Gastrocnemius medialis (tissue), 4 donors: ENCODE data around the gene MTX2. TPM values are rescaled to one million over a fixed set of nuclear protein-coding genes. Genes with fewer than 3 reads are reported as not detected.

Experiments used
- ATAC-seq, 2 donors: fragments of 150-250 bp; one replicate each; pipeline ENCODE4 v1.9.1; 2016
- DNase-seq, 2 donors: peaks; one replicate each; pipeline ENCODE4 v3.0.0-alpha.2; 2019
- H3K27ac ChIP-seq, 4 donors: fragments of 200-600 bp; sonication (generic); 1 replicate in 1 of 4; 2 replicates in 3 of 4; pipeline ENCODE4 v1.5.1; 2016 to 2018; ENCODE audit warnings: mild to moderate bottlenecking in 2 of 4, moderate library complexity in 1 of 4
- H3K27me3 ChIP-seq, 3 donors: fragments of 200-600 bp; sonication (generic) in 2 of 3; 1 replicate in 1 of 3; 2 replicates in 2 of 3; pipeline versions ENCODE4 v1.5.1 to v1.6.0; 2016 to 2019; ENCODE audit warnings: mild to moderate bottlenecking in 1 of 3, moderate library complexity in 1 of 3
- H3K36me3 ChIP-seq, 2 donors: fragments of 200-600 bp; sonication (generic) in 1 of 2; one replicate each; pipeline ENCODE4 v1.5.1; 2017 to 2018
- H3K4me1 ChIP-seq, 2 donors: fragments of 200-600 bp; sonication (generic) in 1 of 2; one replicate each; pipeline ENCODE4 v1.5.1; 2016 to 2017; ENCODE audit warnings: mild to moderate bottlenecking in 2 of 2
- H3K4me3 ChIP-seq, 4 donors: fragments of 200-600 bp; sonication (generic) in 3 of 4; 1 replicate in 1 of 4; 2 replicates in 3 of 4; pipeline ENCODE4 v1.5.1; 2016 to 2019; ENCODE audit warnings: mild to moderate bottlenecking in 2 of 4
- H3K9me3 ChIP-seq, 3 donors: fragments of 200-600 bp; sonication (generic) in 2 of 3; 1 replicate in 1 of 3; 2 replicates in 2 of 3; pipeline ENCODE4 v1.5.1; 2016 to 2019
- POLR2A ChIP-seq, 2 donors: fragments of 450-650 bp; IDR thresholded peaks; one replicate each; pipeline ENCODE4 v1.6.1; 2017; ENCODE audit warnings: antibody characterized with exemption in 2 of 2, mild to moderate bottlenecking in 2 of 2, moderate library complexity in 2 of 2
- in situ Hi-C, 4 donors: fragments of 200-750 bp; cut with MboI; loops; one replicate each; pipeline versions ENCODE4 v1.15.0 to v1.8.0; 2017; ENCODE audit warnings: low sequenced_read_pairs in 4 of 4
- intact Hi-C: fragments of 100-400 bp; cut with DNase I; formaldehyde crosslinking; loops from one replicate; pipeline ENCODE4 v1.15.1; 2023; ENCODE audit warnings: low total_unique reads
- total RNA-seq, 4 donors: library from RNA; depleted of rRNA; stranded (reverse); fragments of >200 nt; gene quantifications; one replicate each; pipeline versions ENCODE4 v1.1.0 to v1.2.3, GENCODE V29; 2016
- TF ChIP-seq, protein P1 (sequence below), 5 experiments: fragments of 450-650 bp in 3 of 5; fragments of 200-600 bp in 2 of 5; sonication (generic) in 2 of 5; IDR thresholded peaks in 4 of 5; conservative IDR thresholded peaks in 1 of 5; 1 replicate in 4 of 5; 2 replicates in 1 of 5; pipeline ENCODE4 v1.5.1; 2016 to 2019; ENCODE audit warnings: antibody characterized with exemption in 5 of 5, mild to moderate bottlenecking in 3 of 5, moderate library complexity in 3 of 5

MTX2 gene
- total RNA-seq, 4 donors from 2014 or later: 35.8 to 43.3 (median 39.1) TPM

DNA sequence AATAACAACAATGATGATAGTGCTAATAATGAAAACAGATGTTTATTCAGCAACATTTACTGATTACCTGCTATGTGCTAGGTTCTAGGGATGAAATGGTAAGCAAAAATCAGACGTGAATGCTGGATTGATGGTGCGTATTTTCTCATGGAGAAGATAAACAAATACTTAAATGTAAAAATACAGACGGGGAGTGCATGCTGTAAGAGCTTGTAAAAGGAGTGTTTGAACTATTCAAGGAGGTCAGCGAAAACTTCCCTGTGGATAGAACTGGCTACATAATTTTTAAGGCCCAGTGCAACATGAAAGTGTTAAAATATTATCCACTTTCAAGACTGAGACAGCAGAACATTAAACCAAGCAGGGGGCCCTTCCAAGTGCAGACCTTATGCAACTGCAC lies 22.1 kb downstream of the MTX2 start:
- Histone ChIP-seq H3K36me3 (no peaks in the 10 kb centered on the region), H3K27me3 (no peaks in the 10 kb centered on the region), H3K4me3 (no peak overlapping the region), H3K27ac (no peak overlapping the region), H3K9me3 (no peaks in the 10 kb centered on the region), H3K4me1 (peaks cover 41 to 43% of the 10 kb centered on the region in 2 donors)
- no peak for ATAC-seq
- in situ Hi-C loops: no loop called here
- intact Hi-C loops: no loop called here
- no peak for DNase-seq
- no peak for TF ChIP-seq POLR2A (IDR thresholded peaks at IDR 0.05)
- TF ChIP-seq, protein P1, sequence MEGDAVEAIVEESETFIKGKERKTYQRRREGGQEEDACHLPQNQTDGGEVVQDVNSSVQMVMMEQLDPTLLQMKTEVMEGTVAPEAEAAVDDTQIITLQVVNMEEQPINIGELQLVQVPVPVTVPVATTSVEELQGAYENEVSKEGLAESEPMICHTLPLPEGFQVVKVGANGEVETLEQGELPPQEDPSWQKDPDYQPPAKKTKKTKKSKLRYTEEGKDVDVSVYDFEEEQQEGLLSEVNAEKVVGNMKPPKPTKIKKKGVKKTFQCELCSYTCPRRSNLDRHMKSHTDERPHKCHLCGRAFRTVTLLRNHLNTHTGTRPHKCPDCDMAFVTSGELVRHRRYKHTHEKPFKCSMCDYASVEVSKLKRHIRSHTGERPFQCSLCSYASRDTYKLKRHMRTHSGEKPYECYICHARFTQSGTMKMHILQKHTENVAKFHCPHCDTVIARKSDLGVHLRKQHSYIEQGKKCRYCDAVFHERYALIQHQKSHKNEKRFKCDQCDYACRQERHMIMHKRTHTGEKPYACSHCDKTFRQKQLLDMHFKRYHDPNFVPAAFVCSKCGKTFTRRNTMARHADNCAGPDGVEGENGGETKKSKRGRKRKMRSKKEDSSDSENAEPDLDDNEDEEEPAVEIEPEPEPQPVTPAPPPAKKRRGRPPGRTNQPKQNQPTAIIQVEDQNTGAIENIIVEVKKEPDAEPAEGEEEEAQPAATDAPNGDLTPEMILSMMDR (IDR thresholded peaks at IDR 0.05 in 4 of 5, conservative IDR thresholded peaks at IDR 0.05 in 1 of 5): no peak

DNA sequence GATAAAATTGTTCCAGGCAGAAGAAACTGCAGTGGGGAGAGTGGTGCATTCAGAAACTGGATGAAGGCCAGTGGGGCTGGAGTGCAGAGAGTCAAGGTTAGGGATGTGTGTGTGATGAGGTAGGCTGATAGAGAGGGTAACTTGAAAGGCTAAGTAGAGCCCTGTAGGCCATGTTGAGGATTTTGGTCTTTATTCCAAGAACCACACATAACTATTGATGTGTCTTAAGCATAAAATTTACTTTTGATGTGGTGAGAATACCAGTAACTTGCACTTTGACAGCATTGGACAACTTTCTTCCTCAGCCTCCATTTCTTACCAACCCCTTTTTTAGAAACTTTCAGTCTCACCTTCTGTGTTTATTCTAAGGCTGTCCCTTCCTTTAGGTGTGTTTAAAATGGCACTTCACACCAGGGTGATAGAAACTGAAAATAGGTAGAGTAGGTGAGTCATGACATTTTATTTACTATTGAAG lies 22.6 kb downstream of the MTX2 start:
- in situ Hi-C loops (no loop called here), intact Hi-C loops (no loop called here)
- H3K36me3 ChIP-seq: no peaks in the 10 kb centered on the region
- no peaks in the 10 kb centered on the region for H3K27me3 ChIP-seq
- TF ChIP-seq, protein P1 (IDR thresholded peaks at IDR 0.05 in 4 of 5, conservative IDR thresholded peaks at IDR 0.05 in 1 of 5): no peak
- no peak for TF ChIP-seq POLR2A (IDR thresholded peaks at IDR 0.05)
- no peak overlapping the region for H3K4me3 ChIP-seq
- no peak for ATAC-seq
- no peaks in the 10 kb centered on the region for H3K9me3 ChIP-seq
- DNase-seq: no peak
- no peak overlapping the region for H3K27ac ChIP-seq
- peaks cover 41 to 43% of the 10 kb centered on the region in 2 donors for H3K4me1 ChIP-seq

DNA sequence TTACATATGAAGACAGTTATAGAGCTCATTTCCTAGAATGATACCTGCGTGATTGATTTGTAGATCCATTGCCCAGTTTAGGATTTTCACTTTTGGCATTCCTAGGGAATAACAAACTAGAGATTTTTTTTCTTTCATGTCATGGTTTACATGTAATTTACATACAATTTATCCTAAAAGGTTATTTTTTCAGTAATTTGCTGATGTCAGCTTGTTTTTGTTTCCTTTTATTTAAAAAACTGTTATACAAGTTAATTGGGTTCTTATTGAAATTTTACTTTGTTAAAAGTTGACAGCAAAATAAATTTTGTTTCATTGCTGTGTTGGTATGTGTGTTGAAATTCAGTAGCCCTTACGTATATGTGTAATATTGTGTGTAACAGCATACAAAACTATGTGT lies 23.4 kb downstream of the MTX2 start:
- DNase-seq (no peak), ATAC-seq (no peak)
- Histone ChIP-seq H3K27ac (no peak overlapping the region), H3K27me3 (no peaks in the 10 kb centered on the region), H3K4me3 (no peak overlapping the region), H3K36me3 (no peaks in the 10 kb centered on the region), H3K9me3 (no peaks in the 10 kb centered on the region), H3K4me1 (peaks cover 41 to 43% of the 10 kb centered on the region in 2 donors)
- intact Hi-C loops (no loop called here), in situ Hi-C loops (no loop called here)
- no peak for TF ChIP-seq POLR2A (IDR thresholded peaks at IDR 0.05)
- TF ChIP-seq, protein P1 (IDR thresholded peaks at IDR 0.05 in 4 of 5, conservative IDR thresholded peaks at IDR 0.05 in 1 of 5): no peak

DNA sequence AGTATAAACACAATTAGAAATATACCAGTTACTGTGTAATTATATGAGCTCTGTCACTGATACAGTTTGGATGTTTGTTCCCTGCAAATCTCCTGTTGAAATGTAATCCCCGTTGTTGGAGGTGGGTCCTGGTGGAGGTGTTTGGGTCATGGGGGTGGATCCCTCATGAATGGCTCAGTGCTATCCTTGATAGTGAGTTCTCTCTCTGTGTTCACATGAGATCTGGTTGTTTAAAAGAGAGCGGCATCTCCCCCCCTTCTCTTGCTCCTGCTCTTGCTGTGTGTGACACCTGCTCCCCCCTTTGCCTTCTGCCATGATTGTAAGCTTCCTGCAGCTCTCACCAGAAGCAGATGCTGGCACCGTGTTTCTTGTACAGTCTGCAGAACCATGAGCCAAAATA lies 24.1 kb downstream of the MTX2 start:
- no peaks in the 10 kb centered on the region for H3K9me3 ChIP-seq
- TF ChIP-seq POLR2A (IDR thresholded peaks at IDR 0.05): no peak
- TF ChIP-seq, protein P1 (IDR thresholded peaks at IDR 0.05 in 4 of 5, conservative IDR thresholded peaks at IDR 0.05 in 1 of 5): no peak
- peaks cover 41 to 43% of the 10 kb centered on the region in 2 donors for H3K4me1 ChIP-seq
- H3K36me3 ChIP-seq: no peaks in the 10 kb centered on the region
- ATAC-seq: no peak
- in situ Hi-C loops: no loop called here
- intact Hi-C loops: no loop called here
- H3K27ac ChIP-seq: no peak overlapping the region
- DNase-seq: no peak
- H3K4me3 ChIP-seq: no peak overlapping the region
- no peaks in the 10 kb centered on the region for H3K27me3 ChIP-seq

DNA sequence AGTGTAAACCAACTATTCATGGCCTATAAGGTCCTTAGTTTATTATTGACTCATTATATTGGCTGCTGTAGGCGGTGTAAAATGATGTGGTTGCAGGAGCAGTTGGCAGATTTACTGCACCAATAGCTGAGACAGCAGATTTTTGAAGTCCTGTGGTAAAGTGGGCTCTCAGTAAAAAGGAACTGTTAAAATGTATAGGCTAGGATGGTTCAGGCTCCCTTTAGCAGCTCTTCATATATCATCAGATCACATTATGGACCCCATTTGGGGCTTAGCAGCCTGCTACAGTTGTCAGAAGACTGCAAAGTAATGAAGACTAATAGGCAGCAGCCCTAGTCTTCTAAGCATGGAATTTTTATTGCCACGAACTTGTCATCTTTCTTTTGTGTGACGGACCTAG lies 27.8 kb downstream of the MTX2 start:
- H3K27ac ChIP-seq: no peak overlapping the region
- DNase-seq: no peak
- peaks cover 0 to 5% of the 10 kb centered on the region in 2 donors for H3K36me3 ChIP-seq
- H3K9me3 ChIP-seq: no peaks in the 10 kb centered on the region
- H3K4me1 ChIP-seq: peaks cover 19 to 31% of the 10 kb centered on the region in 2 donors
- intact Hi-C loops: no loop called here
- TF ChIP-seq, protein P1 (IDR thresholded peaks at IDR 0.05 in 4 of 5, conservative IDR thresholded peaks at IDR 0.05 in 1 of 5): no peak
- no peak for TF ChIP-seq POLR2A (IDR thresholded peaks at IDR 0.05)
- no peak overlapping the region for H3K4me3 ChIP-seq
- H3K27me3 ChIP-seq: no peaks in the 10 kb centered on the region
- no peak for ATAC-seq
- in situ Hi-C loops: no loop called here
